ENCODE data around the gene NKD2. TPM values are rescaled to one million over a fixed set of nuclear protein-coding genes. Genes with fewer than 3 reads are reported as not detected.

NKD2 gene
- total RNA-seq, 1 experiment from 2014 or later: 20.4 TPM

DNA sequence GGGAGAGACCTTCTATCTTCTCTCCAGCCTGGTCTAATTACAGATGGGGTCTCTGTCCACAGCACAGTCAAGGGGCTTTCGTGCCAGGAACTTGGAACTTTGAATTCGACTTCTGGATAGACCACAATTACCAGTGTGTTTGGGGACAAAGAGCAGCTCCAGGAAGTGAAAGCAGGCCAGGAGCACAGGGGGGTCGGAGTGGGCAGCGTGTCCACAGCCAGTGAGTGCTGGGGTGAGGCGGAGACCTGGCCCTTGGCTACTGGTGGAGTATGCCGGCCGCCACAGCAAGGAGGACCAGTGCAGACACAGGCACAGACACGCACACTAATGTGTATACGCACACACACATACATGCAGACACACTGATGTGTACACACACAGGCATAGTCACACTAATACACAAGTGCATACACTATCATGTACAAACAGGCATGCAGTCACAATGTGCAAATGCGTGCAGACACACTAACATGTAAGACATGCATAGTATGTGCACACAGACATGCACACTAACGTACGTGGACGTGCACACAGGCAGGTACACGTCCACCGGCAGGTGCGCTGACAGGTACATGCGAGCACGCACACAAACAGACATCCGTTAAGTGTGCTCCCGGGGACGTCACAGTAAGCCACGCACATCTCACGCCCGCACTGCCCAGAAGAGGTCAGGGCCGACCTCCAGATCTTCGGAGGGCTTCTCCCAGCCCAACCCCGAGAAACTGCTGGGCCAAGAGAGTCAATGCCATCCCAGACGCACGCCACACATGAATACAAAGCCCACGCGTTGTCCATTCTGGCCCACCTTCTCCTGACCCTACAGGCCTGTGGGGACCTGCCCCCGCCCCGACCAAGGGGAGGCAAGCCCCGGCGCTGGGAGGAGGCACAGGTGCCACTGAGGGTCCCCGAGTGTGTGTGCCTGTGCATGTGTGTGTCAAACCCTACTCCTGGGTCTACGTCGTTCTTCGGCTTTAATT lies 46.5 kb downstream of the NKD2 start (continued):
- TF ChIP-seq SP1 (IDR thresholded peaks at IDR 0.05; ENCODE audit: low read depth) (no peak), CBX3 (IDR thresholded peaks at IDR 0.05; ENCODE audit: low read depth) (no peak), EZH2phosphoT487 (IDR thresholded peaks at IDR 0.05; ENCODE audit: borderline replicate concordance) (no peak), TCF7L2 (IDR thresholded peaks at IDR 0.05; ENCODE audit: borderline replicate concordance, extremely low read depth, insufficient read depth, insufficient read length) (no peak), EZH2 (IDR thresholded peaks at IDR 0.05) (no peak)
- TF ChIP-seq, protein P1, sequence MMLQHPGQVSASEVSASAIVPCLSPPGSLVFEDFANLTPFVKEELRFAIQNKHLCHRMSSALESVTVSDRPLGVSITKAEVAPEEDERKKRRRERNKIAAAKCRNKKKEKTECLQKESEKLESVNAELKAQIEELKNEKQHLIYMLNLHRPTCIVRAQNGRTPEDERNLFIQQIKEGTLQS (IDR thresholded peaks at IDR 0.05): no peak

DNA sequence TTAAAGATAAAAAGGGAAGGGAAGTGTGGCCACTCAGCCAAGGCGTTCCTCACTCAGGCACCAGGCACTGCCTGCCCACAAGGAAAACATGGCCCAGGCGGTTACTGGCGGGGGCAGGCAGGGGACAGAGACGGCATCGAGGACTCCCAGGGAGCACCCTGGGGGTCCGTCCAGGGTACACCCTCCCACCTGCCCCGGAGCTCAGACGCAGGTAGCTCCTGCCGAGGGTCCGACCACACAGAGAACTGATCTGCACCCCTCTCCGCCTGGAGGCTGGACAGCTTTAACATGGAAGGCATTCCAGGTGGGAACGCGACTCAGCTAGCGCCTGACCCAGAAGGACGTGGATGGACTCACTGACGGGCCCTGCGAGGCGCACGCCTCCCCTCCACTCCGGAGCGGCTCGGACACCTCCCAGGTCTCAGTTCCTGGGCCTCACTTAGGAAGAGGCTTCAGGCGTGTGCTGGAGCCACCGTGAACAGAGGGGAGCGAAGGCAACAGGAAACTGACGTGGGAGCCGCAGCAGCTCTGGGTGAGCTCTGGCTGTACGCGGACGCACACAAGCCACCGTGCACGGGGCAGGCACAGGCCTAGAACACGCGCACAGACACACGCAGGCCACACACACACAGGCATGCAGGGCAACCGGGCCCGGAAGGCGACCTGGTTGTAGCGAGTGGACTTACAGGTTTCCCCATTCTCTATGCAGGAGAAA lies 47.5 kb downstream of the NKD2 start:
- Histone ChIP-seq H3K9ac (ENCODE audit: low read length) (no peak overlapping the region), H3K4me3 (replicated peaks in 1 of 2; ENCODE audit: low read depth in 1 of 2, low read length in 2 of 2) (no peak overlapping the region), H3K36me3 (ENCODE audit: control insufficient read depth in 1 of 2, insufficient read depth in 2 of 2, low read length in 2 of 2) (peaks cover 0 to 3% of the 10 kb centered on the region in 2 experiments; a peak in 2 of 4 replicates), H3K27ac (ENCODE audit: low read depth, low read length) (no peak overlapping the region), H3K27me3 (ENCODE audit: insufficient read depth, low read length) (no peaks in the 10 kb centered on the region), H3K9me3 (ENCODE audit: control insufficient read depth in 1 of 2, insufficient read depth in 1 of 2, low read depth in 1 of 2, low read length in 2 of 2) (no peaks in the 10 kb centered on the region), H3K4me1 (ENCODE audit: control insufficient read depth in 1 of 2, insufficient read depth in 2 of 2, low read length in 2 of 2) (no peaks in the 10 kb centered on the region), H4K20me1 (ENCODE audit: insufficient read depth) (no peaks in the 10 kb centered on the region), H3K4me2 (ENCODE audit: low read length) (no peak overlapping the region), H2AFZ (ENCODE audit: low read depth, low read length, poor library complexity, severe bottlenecking) (no peak overlapping the region), H3K9me2 (ENCODE audit: insufficient read depth) (no peaks in the 10 kb centered on the region), H3K79me2 (ENCODE audit: insufficient read depth, low read length) (no peaks in the 10 kb centered on the region)
- ChIA-PET CTCF (no interaction called here), POLR2A (no interaction called here), RAD21 (ENCODE audit: low non-redundant PET in 1 of 2, low total read pairs in 2 of 2, uncharacterized antibody in 2 of 2, unreplicated experiment in 2 of 2) (no interaction called here)
- intact Hi-C loops (cut with micrococcal nuclease): no loop called here
- ATAC-seq: no peak
- no TSS peak for BruUV-seq (replicated peaks)
- no peak for DNase-seq (ENCODE audit: low read depth, low spot score)
- TF ChIP-seq EZH2 (IDR thresholded peaks at IDR 0.05) (no peak), EGR1 (IDR thresholded peaks at IDR 0.05; ENCODE audit: low read depth) (no peak), SP1 (IDR thresholded peaks at IDR 0.05; ENCODE audit: low read depth) (no peak), ZFX (IDR thresholded peaks at IDR 0.05) (no peak), ZNF274 (IDR thresholded peaks at IDR 0.05; ENCODE audit: low read depth, low read length) (no peak), JUND (IDR thresholded peaks at IDR 0.05) (no peak), CBX3 (IDR thresholded peaks at IDR 0.05; ENCODE audit: low read depth) (no peak), TCF7L2 (IDR thresholded peaks at IDR 0.05; ENCODE audit: borderline replicate concordance, extremely low read depth, insufficient read depth, insufficient read length) (no peak), POLR2A (IDR thresholded peaks at IDR 0.05; ENCODE audit: borderline replicate concordance, extremely low read depth, insufficient read depth, insufficient read length) (no peak), FOSL1 (IDR thresholded peaks at IDR 0.05; ENCODE audit: low read depth) (no peak), SRF (IDR thresholded peaks at IDR 0.05; ENCODE audit: low read depth) (no peak), POLR2AphosphoS5 (IDR thresholded peaks at IDR 0.05; ENCODE audit: low read depth, low read length) (no peak), CEBPB (IDR thresholded peaks at IDR 0.05; ENCODE audit: low read depth) (no peak), YY1 (IDR thresholded peaks at IDR 0.05; ENCODE audit: extremely low read depth, insufficient replicate concordance, low read depth, low read length) (no peak)
- TF ChIP-seq, protein P1 (IDR thresholded peaks at IDR 0.05): no peak
- TF ChIP-seq, protein P2, sequence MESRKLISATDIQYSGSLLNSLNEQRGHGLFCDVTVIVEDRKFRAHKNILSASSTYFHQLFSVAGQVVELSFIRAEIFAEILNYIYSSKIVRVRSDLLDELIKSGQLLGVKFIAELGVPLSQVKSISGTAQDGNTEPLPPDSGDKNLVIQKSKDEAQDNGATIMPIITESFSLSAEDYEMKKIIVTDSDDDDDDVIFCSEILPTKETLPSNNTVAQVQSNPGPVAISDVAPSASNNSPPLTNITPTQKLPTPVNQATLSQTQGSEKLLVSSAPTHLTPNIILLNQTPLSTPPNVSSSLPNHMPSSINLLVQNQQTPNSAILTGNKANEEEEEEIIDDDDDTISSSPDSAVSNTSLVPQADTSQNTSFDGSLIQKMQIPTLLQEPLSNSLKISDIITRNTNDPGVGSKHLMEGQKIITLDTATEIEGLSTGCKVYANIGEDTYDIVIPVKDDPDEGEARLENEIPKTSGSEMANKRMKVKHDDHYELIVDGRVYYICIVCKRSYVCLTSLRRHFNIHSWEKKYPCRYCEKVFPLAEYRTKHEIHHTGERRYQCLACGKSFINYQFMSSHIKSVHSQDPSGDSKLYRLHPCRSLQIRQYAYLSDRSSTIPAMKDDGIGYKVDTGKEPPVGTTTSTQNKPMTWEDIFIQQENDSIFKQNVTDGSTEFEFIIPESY (IDR thresholded peaks at IDR 0.05; ENCODE audit: extremely low read depth, insufficient replicate concordance, low read length): no peak
- TF ChIP-seq, protein P3, sequence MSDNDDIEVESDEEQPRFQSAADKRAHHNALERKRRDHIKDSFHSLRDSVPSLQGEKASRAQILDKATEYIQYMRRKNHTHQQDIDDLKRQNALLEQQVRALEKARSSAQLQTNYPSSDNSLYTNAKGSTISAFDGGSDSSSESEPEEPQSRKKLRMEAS (IDR thresholded peaks at IDR 0.05): no peak

Measured in HCT116 (cell line).